ENCODE data around the gene CD160.
"Not testable (repeated sequence)": the region's sequence is repeated elsewhere in the genome, so short reads cannot be mapped to it uniquely, and the experiment has no call there.

CD160 gene

DNA sequence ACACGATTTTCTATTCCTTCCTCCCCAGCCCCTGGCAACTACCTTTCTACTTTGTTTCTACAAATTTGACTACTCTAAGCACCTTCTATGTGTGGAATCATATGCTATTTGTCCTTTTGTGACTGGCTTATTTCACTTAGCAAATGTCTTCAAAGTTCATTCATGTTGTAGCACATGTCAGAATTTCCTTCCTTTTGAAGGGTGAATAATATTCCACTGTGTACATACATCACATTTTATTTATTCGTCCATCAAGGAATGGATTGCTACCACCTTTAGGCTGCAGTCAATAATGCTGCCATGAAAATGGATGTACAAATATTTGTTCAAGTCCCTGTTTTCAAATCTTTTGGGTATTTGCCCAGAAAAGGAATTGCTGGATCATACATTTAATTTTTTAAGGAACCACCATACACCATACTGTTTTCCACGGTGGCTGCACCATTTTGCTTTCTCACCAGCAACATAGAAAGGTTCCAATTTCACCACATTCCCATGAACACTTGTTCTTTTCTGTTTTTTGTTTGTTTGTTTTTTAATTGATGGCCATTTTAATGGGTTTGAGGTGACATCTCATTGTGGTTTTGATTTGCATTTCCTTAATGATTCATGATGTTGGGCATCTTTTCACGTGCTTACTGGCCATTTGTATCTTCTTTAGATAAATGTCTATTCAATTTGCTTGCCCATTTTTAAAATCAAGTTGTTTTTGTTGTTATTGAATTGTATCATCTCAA lies 8.8 kb upstream of the CD160 start:
- no peak for DNase-seq

DNA sequence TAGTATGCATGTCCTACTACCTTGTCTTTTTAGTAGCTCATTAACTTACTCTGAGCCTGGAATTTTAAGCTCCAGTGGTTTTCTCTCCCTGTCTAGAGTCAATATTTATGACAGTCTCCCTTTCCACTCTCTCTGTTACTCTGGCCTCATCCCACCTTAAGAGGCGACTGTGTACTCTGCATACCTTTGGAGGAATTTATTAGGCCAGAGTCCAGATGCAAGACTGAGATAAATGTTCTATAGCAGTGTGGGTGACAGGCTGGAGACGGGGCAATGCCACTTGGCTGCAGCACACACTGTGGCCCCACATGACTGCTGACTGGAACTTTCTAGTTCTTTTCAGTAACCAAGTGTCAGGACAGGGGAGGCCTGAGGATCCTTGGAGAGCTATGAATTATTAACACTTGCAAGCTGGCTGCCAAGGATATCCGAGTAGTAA lies 8.1 kb upstream of the CD160 start:
- DNase-seq, result no peak

DNA sequence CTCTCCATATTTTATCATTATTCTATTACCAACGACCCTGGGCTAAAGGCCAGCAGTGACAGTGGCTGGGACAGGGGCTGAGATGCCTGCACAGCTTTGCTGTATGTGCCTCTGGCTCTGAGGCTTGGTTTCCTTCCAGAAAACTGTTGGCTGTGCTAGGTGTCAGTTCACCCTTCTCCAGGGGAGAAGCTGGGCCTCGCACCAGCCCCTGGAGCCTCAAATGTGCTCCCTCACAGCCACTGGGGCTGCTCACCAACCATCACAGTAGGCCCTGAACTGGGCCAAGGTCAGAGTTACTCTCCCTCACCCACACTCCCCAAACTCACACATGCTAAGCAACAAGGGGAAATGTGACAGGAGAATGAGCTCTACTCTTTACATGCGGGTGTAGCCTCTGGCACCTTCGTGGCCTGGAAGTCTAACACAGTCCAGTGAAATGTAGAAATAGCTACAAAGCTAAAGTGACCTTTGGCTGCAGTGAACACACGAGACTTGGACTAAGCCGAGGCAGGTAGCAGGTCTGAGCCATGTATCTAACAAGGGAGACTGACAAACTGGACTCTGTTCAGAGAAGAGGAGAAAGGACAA lies 4.7 kb upstream of the CD160 start:
- no peak for DNase-seq

DNA sequence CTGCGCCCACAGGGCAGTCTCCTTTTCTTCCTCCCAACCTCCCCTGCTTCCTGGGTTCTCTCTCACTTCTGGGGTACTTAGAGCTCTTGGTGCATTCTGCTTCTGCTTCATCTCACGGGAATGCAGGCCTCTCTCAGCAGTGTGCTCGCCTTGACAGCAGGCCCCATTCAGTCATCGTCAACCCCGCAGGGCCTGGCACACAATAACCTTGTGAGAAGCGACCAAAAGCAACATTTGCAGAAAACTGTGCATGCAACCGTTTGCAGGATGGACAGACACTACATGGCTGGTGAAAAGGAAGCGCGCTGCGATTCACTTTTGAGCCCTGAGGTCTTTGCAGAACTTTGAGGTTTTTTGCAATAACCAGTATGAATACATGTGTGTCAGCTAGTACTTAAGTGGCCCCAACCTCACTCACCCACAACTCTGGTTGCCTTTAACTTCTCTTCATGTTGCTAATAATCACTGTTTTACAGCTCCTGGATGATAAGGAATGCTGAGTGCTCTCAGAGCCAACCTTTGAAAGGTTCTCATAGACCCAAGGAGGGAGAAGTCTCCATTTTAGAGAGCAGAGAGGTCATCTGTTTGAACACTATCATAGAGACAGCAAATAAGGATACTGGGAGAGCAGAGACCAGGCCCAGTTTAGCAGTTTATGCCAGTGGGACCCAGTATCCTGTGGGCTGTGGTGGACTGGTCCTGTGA lies 2.5 kb upstream of the CD160 start:
- no peak for DNase-seq

DNA sequence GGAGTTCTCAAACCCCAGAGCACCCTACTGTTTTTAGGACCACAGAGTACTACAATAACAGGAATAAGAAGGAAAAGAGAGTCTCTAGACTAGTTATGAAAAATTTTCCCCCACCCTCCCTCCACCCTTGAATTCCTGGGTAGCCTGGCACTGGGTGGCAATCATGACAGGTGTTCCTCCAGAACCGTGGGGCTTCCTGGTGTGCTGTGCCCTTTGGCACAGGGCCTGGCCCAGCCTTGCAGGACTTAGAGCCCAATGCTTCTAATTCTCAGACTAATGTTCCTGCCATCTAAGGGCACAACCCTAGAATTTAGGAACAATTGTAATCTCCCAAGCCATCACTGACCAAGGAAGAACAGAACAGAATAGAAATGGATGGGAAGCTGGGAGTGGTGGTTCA lies 1.5 kb upstream of the CD160 start:
- no peak for DNase-seq

DNA sequence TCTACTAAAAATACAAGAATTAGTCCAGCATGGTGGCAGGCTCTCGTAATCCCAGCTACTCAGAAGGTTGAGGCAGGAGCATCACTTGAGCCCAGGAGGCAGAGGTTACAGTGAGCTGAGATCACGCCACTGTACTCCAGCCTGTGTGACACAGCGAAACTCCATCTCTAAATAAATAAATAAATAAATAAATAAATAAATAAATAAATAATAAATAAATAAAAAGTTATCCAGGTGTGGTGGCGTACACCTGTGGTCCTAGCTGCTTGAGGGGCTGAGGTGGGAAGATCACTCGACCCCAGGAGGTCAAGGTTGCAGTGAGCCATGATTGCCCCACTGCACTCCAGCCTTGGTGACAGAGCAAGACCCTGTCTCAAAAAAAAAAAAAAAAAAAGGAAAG lies 834 bp upstream of the CD160 start:
- not testable (repeated sequence) for DNase-seq

DNA sequence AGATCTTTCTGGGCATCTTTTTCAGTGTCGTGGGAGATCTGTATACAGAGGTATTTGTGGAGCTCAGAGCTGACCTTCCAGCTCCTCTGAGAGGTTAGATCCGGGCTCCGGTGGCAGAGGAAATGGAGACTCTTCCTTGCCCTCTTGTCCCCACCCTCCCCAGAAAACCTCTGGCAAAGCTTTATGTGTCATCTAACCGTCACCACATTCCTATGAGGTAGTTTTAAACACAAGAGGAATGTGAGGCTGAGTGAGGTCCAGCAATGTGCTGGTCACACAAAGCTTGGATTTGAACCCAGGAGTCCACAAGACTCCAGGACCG lies 1.2 kb downstream of the CD160 start:
- no peak for DNase-seq

DNA sequence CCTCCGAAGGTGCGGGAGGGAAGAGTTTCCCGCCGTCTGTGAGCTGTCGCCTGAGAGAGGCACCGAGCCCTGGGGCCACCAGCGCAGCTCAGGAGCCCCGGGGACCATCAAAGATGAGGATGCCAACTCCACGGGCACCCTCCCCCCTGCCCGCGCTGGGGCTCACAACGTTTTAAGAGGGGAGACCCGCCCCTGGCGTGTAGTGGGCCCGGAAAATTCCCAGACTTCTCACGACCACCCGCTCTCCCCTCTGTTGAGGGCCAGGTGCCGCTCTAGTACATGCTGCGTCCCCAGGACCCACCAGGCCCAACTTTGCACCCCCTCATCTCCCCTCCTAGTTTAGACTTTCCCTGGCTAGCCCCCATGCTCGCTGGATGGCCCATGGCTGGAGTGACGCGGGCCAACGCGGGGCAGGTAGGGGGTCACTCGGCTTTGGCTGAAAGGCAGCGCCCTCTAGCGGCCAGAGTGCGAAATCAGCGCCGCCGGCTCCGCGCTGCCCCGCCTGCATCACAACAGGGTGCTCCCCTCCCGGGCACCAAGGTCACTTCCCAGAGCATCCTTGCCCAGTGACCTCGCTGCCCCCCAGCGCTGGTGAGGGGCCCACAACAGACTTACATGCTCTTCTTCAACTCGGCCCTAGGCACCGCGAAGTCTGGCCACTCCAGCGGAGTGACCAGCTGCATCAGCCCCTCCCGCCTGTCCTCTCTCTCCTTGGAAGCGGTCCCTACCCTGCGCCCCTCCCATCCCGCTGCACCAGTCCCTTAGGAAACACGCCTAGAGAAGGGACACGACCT lies 1.8 kb downstream of the CD160 start:
- peak; percentile 76 for DNase-seq

DNA sequence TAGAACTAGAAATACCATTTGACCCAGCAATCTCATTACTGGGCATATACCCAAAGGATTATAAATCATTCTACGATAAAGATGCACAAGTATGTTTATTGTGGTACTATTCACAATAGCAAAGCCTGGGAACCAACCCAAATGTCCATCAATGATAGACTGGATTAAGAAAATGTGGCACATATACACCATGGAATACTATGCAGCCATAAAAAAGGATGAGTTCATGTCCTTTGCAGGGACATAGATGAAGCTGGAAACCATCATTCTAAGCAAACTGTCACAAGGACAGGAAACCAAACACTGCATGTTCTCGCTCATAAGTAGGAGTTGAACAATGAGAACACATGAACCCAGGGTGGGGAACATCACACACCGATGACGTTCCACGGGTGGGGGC lies 6.9 kb downstream of the CD160 start:
- not testable (repeated sequence) for DNase-seq

DNA sequence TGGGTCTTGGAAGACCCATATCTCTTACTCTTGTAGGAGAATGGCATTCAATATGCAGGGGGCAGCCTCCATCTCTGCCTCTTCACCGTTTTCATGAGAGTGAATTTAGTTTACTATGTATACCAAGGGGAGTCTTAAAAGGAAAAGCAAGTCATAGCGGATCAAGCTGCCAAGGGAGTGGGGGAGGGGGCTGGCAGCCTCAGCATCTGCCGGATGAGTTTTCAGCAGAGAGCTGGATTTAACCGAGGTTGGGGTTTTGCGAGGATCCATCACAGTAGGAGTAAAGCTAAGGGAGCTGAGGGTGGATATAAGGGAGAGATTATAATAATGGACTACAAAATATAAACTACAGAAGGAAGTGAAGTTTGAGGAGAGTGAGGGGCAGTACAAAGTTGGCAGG lies 9.9 kb downstream of the CD160 start:
- DNase-seq, result no peak

DNA sequence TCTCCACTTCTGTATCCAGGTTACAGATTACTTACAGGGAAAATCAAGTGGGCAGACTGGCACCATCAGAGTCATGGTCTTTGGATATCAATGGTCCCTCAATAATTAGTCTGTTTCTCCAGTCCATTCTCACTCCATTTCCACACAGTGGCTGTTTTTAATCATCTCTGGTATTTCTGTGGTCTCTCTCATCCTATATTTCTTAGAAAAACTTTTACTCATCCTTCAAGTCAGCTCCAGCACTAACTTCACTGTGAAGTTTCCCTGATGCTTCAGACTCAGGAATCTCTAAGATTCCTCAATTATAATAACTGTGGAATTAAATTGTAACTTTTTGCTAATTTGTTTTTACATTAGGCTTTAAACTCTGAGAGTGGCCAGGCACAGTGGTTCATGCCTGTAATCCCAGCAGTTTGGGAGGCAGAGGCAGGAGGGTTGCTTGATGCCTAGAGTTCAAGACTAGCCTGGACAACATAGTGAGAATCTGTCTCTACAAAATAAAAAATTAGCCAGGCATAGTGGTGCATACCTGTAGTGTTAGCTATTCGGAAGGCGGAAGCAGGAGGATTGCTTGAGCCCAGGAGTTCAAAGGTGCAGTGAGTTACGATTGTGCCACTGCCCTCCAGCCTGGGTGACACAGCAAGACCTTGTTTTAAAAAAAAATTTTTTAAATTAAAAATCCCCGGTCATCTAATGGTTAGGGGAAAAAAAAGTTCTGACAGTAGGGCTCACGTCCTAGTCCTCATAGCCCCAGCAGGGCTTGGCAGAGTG lies 10.6 kb downstream of the CD160 start:
- DNase-seq, result no peak

DNA sequence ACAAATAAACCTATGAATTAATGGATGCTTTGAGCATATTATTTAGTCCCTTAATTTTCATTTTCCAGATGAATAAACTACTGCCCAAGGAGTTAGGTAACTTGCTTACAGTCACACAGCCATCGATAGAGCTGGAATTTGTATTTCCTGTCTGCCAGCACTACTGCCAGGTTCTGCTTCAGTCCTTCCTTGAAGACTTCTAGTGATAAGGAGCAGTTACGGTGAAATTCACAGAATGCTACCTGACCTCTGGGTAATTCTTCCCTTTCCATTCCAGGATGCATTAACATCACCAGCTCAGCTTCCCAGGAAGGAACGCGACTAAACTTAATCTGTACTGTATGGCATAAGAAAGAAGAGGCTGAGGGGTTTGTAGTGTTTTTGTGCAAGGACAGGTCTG lies 11.2 kb downstream of the CD160 start:
- no peak for DNase-seq

DNA sequence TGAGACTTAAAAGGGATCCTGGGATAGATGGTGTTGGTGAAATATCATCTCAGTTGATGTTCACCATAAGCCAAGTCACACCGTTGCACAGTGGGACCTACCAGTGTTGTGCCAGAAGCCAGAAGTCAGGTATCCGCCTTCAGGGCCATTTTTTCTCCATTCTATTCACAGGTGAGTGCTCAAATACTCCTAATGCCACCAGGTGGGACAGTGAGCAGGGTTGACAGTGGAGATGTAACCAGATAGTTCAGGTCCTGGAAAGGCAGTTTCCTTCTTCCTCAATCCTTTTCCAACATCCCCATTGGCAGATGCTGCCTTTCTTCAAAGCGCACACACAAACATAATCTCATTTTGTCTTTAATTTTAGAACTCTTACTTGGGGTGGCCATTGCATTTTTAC lies 11.6 kb downstream of the CD160 start:
- DNase-seq, result no peak

DNA sequence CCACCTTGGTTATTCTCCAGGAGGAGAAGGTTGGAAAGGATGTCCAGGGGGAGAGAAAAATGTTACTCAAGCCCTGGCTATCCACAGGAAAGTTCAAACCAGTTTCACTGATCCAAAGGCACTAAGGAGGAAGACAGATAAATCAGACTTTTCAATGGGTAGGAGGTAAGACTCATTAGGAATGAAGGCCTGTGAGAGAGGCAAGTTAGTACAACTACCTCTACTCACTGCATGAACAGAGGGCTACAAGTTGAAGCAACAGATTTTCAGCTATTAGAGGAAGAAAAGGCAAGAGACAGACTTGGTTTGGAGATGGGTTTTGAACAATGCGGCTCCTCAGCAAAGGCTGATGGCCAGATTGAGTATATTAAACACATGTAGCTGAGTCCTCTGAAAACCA lies 16.9 kb downstream of the CD160 start:
- no peak for DNase-seq

DNA sequence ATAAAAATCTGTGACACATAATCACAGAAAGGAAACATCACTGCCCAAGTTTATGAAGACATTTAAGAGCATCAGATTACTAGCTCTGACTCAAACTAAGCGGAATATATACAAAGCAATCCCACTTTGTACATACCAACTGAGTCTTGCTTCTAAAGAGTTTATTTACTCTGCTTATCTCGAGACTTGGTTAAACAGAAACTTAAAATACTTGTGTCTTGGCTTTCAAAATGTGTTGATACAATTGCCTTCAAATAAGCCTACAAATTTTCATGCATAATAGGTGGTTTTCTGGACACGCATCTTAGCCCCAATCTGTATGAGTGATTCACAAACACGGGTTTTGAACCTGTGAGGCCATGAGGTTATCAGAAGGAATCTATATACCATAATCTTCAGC lies 21.0 kb downstream of the CD160 start:
- DNase-seq, result no peak

DNA sequence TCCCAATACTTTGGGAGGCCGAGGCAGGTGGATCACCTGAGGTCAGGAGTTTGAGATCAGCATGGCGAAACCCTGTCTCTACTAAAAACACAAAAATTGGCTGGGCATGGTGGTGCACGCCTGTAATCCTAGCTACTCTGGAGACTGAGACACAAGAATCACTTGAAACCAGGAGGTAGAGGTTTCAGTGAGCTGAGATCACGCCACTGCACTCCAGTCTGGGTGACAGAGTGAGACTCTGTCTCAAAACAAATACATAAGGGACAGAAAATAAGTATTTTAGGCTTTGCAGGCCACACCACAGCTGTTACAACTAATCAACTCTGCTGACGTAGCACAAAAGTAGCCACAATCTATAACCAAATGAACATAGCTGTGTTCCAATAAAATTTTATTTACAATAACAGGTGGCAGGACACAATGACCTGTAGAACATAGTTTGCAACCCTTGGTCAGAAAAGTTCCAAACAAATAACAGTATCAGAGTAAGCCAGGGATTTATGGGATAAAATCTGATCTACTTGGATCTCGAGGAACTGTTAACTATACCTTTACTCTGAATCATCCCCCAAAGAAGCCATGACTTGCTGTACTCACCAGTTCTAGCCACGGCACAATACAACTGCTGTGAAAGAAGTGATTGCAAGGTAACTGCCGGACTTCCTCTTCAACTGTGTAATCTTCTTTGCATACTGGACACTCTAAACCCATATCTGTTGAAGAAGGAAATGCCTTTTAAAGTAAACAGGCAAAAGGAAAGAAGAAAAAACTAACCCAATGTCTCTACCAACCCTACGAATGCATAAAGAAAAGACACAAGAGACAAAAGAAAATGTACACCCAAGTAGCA lies 28.3 kb downstream of the CD160 start:
- DNase-seq, result peak; percentile 52

DNA sequence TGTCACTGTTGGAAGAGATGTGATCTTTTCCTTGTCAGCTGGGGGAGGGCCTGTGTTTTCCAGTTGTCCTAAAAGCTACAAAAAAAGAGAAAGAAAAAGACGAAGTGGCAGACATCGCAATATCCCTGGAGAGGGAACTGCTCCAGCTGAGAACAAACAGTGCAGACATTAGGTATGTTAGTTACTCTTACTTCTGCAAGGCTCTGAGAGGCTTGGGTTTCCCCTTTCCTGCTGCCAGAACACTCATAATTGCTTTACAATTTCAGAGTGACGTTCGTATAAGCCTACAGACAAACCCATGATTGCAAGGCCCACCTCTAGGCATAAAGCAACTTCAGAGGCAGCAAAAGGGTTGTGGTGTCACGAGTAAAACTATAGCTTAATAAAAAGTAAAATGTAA lies 31.1 kb downstream of the CD160 start:
- no peak for DNase-seq

DNA sequence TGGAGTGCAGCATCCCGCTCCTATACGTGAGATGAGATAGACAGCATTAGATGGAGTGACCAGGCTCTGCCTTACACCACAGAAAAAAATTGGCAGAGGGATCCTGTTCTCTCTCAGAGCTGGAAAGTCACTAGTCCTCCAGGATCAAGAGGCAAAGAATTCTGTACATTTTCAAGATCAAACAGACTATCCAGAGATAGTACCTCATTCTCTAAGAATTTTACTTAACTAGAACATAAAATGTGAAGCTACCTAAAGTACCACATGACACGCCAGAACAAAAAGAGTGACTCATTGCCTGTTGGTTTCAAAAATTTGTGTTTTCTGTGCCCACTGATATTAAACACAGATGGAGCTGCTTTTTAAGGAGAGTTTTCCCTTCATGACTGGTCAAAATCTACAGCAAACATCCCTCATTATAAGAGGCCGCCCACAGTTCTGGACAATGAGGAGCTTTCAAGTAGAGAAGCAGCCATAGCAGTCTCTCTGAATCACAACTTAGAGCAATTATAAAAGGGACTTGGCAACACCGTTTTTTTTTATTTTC lies 32.3 kb downstream of the CD160 start:
- DNase-seq, result no peak

DNA sequence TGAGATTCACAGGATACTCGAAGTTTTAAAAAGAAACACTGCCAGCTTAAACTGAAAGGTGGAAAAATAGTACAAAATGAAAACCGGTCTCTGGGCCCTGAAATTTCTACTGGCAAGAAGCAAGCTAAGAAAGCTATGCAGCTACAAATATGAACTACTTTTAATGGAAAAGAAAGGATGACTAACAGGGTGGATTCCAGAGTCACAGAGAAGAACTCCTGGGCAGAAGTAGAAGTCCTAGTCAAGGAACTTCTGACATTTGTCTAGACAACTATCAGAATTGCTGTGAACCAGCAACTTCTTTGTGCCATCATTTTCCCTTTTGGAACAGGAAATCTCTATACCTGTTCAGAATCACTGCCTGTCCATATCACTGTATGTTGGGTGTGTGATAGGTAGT lies 38.1 kb downstream of the CD160 start:
- no peak for DNase-seq

DNA sequence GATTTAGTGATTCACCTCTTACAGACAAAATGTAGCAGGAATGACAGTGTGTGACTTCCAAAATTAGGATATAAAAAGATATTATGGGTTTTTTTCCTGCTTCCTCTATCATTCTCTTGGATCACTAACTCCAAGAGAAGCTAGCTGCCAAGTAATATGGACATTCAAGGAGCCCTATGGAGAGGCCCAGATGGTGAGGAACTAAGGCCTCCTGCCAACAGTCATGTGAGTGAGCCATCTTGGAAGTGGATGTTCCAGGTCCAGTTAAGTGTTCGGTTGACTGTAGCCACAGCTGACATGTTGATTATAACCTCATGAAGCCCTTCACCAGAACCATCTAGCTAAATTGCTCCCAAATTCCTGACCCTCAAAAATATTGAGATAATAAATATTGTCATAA lies 38.8 kb downstream of the CD160 start:
- no peak for DNase-seq

DNA sequence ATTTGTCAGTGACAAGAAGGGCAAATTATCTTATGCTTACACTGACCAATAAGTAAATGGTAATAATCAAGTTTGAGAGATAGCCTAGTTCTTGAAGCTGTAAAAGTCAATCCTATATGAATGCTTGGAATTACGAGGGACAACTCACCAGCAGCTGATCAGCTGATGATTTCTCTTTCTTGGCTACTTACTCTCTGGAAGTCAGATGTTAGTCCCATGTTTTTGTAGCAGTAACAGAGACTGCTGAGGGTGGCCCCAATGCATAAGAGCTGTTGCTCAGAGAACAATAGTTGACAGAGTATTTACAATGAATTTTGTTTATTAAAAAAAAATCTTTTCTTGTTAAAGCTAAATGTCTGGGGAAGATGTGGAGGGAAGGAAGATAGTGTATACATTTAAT lies 39.3 kb downstream of the CD160 start:
- DNase-seq, result no peak

DNA sequence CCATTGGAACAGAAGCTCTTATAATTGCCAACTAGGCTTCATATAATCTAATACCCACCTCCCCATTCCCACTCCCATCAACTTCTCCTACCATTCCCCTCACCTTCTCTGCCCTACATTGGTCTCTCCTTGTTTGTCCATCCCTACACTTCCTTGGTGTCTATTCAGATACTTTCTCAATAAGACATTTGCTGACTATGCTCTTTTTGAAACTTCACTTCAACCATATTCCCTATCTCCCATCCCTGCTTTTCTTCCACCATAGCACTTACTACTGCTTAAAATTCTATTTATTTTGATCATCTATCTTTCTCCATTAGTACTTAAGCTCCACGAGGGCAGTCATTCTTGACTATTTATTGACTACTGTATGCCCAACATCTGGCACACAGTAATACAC lies 40.4 kb downstream of the CD160 start:
- no peak for DNase-seq

Data from hematopoietic multipotent progenitor cell treated with erythropoietin and hydrocortisone succinate and interleukin-3 and kit ligand, for 4 days (in vitro differentiated cells).